ENCODE results near the gene B4GALT5.
"Not testable (repeated sequence)": the region's sequence is repeated elsewhere in the genome, so short reads cannot be mapped to it uniquely, and the experiment has no call there.

Gene B4GALT5

DNA sequence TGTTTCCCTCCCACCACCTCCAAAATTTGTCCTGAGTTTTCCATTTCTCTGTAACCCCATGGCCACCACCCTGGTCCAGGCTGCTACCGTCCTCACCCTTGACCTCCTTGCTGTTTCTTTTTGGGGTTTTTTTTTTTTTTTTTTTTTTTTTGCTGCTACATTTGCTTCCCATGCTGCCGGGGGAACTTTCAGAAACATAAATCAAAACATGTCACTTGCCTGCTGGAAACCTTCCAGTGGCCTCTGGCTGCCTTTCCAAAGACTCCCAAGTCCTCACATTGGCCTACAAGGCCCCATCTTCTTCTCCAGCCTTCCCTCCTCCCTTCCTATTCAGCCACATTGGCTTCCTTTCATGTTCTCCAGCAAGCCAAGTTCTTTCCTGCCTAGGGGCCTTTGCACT lies 95.4 kb downstream of the B4GALT5 start:
- TF ChIP-seq POLR2A (IDR thresholded peaks at IDR 0.05; ENCODE audit: low read length) (no peak), GATA1 (IDR thresholded peaks at IDR 0.05; ENCODE audit: low read depth, low read length) (no peak)
- no peak for DNase-seq

DNA sequence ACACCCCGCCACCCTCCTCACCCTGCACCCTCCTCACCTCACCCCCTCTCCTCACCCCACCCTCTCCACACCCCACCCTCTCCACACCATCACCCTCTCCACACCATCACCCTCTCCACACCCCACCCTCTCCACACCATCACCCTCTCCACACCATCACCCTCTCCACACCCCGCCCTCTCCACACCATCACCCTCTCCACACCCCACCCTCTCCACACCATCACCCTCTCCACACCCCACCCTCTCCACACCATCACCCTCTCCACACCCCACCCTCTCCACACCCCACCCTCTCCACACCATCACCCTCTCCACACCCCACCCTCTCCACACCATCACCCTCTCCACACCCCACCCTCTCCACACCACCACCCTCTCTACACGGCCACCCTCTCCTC lies 96.3 kb downstream of the B4GALT5 start:
- DNase-seq = not testable (repeated sequence)

DNA sequence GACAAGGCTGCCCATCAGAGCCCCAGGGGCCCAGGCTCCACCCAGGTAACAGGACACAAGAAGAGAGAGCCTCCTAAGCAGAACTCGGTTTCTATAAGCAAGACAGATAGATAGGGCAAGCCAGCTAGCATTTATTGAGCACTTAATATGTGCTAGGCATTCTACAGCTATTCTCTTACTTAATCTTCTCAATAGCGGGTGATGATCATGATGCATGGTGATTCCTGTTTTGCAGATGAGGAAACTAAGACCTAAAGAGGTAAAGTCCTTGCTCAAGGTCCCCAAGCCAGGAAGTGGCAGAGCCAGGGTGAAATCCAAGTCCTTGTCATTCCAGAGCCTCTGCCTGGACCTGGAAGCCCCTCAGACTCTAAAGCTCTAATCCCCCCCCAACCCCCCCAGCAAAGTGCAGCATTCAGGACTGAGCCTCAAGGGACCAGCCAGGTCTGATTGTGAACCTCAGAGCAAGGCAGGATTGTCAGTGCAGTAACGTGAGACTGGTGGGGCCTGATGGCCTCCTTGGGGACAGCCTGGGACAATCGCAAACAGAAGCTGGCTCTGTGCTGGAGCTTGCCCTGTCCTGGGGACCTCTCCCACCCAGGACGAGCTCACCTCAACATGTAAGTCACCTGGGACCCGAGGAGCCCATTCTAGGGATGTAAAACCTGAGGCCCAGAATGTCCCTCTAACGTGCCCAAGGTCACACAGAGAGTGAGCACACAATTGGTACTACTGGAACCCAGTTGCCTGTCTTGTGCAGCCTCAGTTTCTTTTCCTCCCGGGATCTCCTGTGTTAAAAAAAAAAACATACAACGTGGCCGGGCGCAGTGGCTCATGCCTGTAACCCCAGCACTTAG lies 97.3 kb downstream of the B4GALT5 start:
- TF ChIP-seq GATA1 (IDR thresholded peaks at IDR 0.05; ENCODE audit: low read depth, low read length) (no peak), POLR2A (IDR thresholded peaks at IDR 0.05; ENCODE audit: low read length) (no peak)
- no peak for DNase-seq

DNA sequence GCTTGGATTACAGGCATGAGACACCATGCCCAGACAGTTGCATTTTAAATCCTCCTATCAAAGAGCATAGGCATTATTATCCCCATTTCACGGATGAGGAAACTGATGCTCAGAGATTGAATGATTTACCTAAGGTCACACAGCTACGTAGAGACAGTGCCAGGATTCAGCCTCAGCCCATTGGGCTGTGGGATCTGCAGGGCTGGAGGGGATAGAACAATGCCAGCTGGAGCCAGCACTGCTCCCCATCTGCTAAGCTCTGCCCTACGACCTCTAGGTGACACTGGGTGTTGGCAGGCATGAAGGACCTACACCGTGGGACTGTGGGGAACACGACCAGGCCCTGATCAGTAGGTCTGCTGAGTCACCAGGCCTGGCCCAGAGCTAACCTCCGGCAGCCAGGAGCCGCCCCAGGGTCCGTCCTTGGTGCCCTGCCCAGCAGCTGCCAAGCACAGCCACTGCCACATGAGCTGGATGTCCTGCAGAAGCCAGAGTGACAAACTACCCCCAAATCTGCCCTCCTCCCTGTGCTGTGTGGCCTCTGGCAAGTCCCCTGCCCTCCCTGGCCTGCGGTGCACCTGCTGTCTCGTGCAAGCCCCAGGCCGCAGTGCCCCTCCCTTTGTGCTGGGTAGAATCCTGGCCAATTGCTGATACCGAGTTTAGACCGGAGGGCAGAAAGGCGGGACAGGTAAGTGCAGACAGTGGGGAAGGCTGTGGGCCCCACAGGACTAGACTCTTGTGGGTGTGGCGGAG lies 98.1 kb downstream of the B4GALT5 start:
- peak; percentile 65 to 69 for DNase-seq
- no peak for TF ChIP-seq GATA1 (IDR thresholded peaks at IDR 0.05; ENCODE audit: low read depth, low read length)

DNA sequence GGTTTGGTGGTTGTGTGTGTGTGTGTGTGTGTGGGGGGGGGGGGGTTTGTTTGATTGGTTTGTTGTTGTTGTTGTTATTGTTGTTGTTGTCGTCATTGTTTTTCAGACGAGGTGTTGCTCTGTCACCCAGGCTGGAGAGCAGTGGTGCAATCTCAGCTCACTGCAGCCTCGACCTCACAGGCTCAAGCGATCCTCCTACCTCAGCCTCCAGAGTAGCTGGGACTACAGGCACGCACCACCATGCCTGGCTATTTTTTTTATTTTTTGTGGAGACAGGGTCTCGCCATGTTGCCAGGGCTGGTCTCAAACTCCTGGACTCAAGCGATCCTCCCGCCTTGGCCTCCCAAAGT lies 98.7 kb downstream of the B4GALT5 start:
- not testable (repeated sequence) for DNase-seq

DNA sequence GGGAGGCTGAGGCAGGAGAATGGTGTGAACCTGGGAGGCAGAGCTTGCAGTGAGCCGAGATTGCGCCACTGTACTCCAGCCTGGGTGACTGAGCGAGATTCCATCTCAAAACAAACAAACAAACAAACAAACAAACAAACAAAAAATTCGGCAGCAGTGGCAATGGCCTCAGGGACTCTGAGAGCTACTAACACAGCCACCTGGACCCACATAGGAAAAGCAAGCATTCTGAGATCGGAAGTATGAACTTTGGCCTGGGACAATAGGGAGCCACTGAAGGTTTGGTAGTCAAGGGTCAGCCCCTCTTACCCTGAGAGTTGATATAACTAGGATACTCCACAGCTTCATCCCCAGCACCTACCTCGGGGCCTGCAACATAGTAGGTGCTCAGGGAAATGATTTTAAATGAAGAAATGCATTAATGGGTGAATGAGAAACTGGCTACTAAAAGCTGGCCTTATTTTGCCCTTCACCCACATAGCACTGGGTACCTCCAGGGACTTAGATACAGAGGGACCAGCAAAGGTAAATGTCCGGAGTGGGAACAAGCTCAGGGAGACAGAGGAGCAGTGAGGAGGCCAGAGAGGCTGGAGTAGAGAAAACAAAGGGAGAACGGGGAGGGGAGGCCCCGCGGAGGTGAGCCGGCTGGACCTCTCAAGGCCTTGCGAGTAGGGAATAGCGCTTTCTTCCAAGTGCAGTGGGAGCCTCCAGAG lies 99.2 kb downstream of the B4GALT5 start:
- no peak for DNase-seq
- TF ChIP-seq POLR2A (IDR thresholded peaks at IDR 0.05; ENCODE audit: low read length) (no peak), GATA1 (IDR thresholded peaks at IDR 0.05; ENCODE audit: low read depth, low read length) (no peak)

DNA sequence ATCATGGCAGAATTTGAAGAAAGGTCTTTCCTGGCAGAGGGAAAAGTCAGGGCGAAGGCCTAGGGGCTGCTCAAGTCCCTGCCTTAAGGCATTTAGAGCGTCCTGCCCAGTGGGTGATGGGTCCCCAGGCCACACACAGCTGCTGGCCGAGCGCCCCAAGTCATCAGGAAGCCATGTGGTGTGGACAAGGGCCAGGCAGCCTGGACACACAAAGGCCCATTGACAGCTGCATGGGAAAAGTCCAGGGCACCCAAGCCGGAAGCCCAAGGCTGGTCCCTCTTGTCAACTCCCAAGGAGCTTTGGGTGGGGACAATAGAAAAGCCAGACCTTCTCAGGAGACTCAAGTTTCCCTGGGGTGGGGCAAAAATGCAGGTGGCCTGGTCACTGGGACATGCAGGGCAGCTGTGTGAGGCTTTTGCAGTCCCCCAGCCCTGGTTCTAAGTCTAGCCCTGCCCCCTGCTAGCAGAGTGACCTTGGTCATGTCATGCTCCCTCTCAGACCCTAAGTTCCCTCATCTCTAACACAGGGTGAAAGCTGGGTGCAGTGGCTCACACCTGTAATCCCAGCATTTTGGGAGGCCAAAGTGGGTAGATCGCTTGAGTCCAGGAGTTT lies 101.4 kb downstream of the B4GALT5 start:
- TF ChIP-seq POLR2A (IDR thresholded peaks at IDR 0.05; ENCODE audit: low read length) (no peak), GATA1 (IDR thresholded peaks at IDR 0.05; ENCODE audit: low read depth, low read length) (no peak)

DNA sequence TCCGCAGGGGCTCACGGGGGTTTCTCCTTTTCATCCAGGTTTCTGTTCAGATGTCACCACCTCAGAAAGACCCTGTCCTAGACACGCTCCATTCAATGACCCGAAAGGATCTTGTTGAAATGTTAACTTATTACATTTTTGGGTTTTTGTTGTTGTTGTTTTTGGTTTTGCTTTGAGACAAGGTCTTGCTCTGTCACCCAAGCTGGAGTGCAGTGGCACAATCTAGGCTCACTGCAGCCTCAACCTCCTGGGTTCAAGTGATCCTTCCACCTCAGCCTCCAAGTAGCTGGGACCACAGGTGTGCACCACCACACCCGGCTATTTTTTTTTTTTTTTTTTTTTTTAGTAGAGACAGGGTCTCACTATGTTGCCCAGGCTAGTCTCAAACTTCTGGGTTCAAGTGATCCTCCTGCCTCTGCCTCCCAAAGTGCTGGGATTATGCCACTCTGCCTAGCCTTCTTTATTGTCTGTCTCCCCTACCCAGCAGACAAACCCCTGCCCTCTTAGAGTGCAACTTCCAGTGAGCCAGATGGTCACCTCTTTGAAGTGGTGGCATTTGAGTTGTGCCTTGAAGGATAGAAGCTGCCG lies 102.0 kb downstream of the B4GALT5 start:
- not testable (repeated sequence) for DNase-seq

More for the DNA sequence above, 101.4 kb downstream of the B4GALT5 start:
- DNase-seq = no peak

DNA sequence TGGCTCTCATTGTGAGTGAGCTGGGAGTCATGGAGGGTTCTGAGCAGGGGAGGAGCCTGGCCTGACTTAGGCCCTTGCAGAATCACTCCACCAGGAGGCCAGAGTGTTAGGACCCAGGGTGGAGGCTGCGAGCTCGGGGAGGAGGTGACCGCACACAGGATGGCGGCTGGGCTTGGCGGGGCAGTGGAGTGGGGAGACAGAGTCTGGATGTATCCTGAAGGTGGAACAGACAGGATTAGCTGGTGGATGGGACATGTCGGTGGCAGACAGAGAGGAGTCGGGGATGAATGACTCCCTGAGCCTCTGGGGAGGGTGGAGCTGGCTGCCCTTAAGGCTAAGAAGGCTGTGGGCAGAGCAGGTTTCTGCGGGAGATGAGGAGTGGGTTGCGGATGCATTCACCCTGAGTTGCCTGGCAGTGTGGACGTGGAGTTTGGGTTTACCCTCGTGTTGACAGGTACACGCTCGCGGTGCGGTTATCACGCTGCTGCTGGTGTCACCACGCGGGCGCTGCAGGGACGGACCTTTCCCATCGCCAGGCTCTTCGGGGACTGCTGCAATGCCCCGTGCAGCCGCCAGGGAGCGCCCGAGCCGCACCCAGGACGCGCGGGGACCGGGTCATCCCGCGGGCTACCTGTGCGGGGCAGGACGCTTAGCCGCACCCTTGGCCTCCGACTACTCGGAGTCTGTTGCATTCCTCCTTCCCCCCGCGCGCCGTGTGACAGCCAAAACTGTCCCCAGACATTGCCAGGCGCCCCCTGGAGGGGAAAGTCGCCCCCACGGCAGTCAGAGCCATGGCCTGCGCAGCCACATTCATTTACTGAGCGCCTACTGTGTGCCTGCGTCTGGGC lies 102.8 kb downstream of the B4GALT5 start:
- TF ChIP-seq POLR2A (IDR thresholded peaks at IDR 0.05; ENCODE audit: low read length) = no peak
- no peak for TF ChIP-seq GATA1 (IDR thresholded peaks at IDR 0.05; ENCODE audit: low read depth, low read length)
- DNase-seq = peak; percentile 83 to 89

DNA sequence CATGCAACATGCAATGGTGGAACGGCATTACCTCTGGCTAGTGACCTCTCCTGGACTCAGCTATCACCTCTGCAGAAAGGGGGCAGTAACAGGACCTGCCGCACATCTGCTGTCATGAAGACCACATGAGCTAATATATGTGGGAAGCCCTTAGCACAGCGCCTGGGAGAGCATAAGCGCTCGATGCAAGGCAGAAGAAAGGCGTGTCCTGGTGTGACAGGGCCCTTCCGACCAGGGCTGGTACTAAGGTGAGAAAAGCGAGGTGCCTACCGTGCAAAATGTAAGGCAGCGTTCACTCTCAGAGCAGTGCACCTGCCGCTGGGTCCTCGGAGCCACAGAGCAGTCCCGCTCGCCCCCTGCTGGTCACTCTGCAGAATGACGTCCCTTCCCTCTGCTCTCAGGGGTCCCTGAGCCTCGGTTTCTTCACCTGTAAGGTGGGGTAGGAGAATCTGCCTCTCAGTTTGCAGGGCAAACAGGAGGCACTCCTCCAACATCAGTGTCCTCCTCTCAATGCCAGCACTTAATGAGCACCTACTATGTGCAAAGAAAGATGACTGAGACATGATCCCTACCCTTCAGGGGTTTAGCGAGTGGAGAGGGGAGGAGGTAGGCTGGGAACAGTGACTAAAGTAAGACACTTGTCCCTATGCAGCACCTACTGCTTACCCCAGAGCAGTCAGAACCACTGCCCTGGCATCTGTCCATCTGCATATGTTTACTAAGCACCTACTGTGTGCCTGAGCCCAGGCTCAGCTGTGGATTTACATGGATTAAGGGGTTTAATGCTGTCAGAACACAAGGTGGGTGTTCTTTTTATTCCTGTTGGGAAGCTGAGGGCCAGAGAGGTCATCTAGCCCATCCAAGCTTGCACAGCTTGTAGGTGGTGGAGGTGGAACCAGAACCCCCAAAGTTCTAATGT lies 104.7 kb downstream of the B4GALT5 start:
- TF ChIP-seq POLR2A (IDR thresholded peaks at IDR 0.05; ENCODE audit: low read length) = no peak
- no peak for TF ChIP-seq GATA1 (IDR thresholded peaks at IDR 0.05; ENCODE audit: low read depth, low read length)
- peak; percentile 61 to 77 for DNase-seq

DNA sequence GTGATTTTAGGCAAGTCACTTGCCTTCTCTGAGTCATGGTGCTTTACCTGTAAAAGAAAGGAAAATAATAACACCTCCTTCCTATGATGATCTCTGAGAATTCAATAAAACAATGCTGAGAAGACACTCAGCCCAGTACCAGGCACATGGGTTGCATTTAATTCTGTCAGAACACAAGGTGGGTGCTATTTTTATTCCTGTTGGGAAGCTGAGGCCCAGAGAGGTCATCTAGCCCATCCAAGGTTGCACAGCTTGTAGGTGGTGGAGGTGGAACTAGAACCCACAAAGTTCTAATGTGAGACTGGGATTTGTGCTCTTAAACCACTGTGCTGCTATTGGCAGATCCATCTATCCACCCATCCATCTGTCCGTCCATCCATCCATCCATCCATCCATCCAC lies 106.1 kb downstream of the B4GALT5 start:
- TF ChIP-seq POLR2A (IDR thresholded peaks at IDR 0.05; ENCODE audit: low read length) (no peak), GATA1 (IDR thresholded peaks at IDR 0.05; ENCODE audit: low read depth, low read length) (no peak)
- DNase-seq = no peak

DNA sequence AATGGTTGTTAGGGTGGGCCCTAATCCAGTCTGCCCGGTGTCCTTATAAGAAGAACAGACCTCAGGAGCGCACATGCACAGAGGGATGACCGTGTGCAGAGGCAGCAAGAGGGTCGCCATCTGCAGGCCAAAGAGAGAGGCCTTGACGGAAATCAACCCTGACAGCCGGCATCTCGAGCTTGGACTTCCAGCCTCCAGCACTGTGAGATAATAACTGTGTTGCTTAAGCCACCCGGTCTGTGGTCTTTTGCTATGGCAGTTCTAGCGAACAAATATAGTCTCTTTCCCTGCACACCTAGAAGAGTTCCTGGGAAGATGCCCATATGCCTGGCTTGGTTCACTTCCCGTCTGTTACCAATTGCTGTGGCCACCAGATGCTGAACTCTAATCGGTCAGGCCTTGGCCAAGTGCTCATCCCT lies 110.5 kb downstream of the B4GALT5 start:
- TF ChIP-seq POLR2A (IDR thresholded peaks at IDR 0.05; ENCODE audit: low read length) (no peak), GATA1 (IDR thresholded peaks at IDR 0.05; ENCODE audit: low read depth, low read length) (no peak)
- peak in 1 of 2 experiments; percentile 21 for DNase-seq

All from erythroblast (primary cell).